GM12891 (cell line): Measurements from ENCODE around the gene IZUMO2.

Experiments used
- POLR2A ChIP-seq: IDR thresholded peaks from 2 replicates; pipeline ENCODE4 v1.6.1; 2011; ENCODE audit warnings: low read depth, low read length, control low read depth
- POLR2AphosphoS5 ChIP-seq: IDR thresholded peaks from 2 replicates; pipeline ENCODE4 v1.6.1; 2011; ENCODE audit warnings: low read depth, low read length, control low read depth
- POU2F2 ChIP-seq: IDR thresholded peaks from 2 replicates; pipeline ENCODE4 v1.6.1; 2011; ENCODE audit warnings: low read depth, mild to moderate bottlenecking, control low read depth, low read length, moderate library complexity
- SPI1 ChIP-seq: IDR thresholded peaks from 2 replicates; pipeline ENCODE4 v1.6.1; 2011; ENCODE audit warnings: low read depth, low read length, control low read depth
- TAF1 ChIP-seq: IDR thresholded peaks from 2 replicates; pipeline ENCODE4 v1.6.1; 2011; ENCODE audit warnings: low read depth, low read length, control low read depth

- TF ChIP-seq POLR2A = no peak
- TF ChIP-seq POLR2AphosphoS5 = no peak
- TF ChIP-seq TAF1 = no peak
- TF ChIP-seq SPI1 = no peak
- no peak for TF ChIP-seq POU2F2
Observed at GRCh38 chr19:50202386-50202785, 39.3 kb upstream of the IZUMO2 start.
